Esophagus muscularis mucosa (tissue), 3 donors: ENCODE measurements around the gene GAPVD1.

ENCODE experiments used
- POLR2A ChIP-seq: fragments of 450-650 bp; IDR thresholded peaks from one replicate; pipeline ENCODE4 v1.6.1; 2017; ENCODE audit warnings: antibody characterized with exemption, moderate library complexity, mild to moderate bottlenecking, low read depth
- TF ChIP-seq, protein P1 (sequence below), 3 experiments: fragments of 200-600 bp in 2 of 3; fragments of 450-650 bp in 1 of 3; sonication (generic) in 2 of 3; IDR thresholded peaks; one replicate each; pipeline ENCODE4 v1.5.1; 2017 to 2019; ENCODE audit warnings: antibody characterized with exemption in 3 of 3, mild to moderate bottlenecking in 2 of 3, moderate library complexity in 1 of 3

DNA sequence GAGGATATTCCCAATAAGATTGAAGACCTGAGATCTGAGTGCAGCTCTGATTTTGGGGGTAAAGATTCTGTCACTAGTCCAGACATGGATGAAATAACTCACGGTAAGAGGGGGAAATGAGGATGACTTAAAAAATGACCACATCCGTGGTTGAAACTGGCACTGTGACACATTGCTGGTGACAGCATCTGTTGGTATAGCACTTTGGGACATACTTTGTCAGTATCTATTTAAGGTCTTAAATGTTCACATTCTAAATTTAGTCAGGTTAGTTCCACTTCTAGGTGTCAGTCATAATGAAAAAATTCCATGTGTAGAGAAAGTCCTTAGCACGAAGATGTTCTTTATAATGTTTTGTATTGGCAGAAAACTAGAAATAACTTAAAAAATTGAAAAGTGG lies 70.9 kb downstream of the GAPVD1 start:
- TF ChIP-seq, protein P1, sequence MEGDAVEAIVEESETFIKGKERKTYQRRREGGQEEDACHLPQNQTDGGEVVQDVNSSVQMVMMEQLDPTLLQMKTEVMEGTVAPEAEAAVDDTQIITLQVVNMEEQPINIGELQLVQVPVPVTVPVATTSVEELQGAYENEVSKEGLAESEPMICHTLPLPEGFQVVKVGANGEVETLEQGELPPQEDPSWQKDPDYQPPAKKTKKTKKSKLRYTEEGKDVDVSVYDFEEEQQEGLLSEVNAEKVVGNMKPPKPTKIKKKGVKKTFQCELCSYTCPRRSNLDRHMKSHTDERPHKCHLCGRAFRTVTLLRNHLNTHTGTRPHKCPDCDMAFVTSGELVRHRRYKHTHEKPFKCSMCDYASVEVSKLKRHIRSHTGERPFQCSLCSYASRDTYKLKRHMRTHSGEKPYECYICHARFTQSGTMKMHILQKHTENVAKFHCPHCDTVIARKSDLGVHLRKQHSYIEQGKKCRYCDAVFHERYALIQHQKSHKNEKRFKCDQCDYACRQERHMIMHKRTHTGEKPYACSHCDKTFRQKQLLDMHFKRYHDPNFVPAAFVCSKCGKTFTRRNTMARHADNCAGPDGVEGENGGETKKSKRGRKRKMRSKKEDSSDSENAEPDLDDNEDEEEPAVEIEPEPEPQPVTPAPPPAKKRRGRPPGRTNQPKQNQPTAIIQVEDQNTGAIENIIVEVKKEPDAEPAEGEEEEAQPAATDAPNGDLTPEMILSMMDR (IDR thresholded peaks at IDR 0.05), result no peak
- no peak for TF ChIP-seq POLR2A
